Uterus (tissue), 4 donors: ENCODE data around the gene OR2C1. TPM values are rescaled to one million over a fixed set of nuclear protein-coding genes. Genes with fewer than 3 reads are reported as not detected.

Experiments used
- DNase-seq, 2 donors: peaks; one replicate each; pipeline ENCODE4 v3.0.0-alpha.2; 2019 to 2020
- H3K27ac ChIP-seq, 2 donors: fragments of 200-600 bp; sonication (generic); 1 replicate in 1 of 2; 2 replicates in 1 of 2; pipeline ENCODE4 v1.5.1; 2016 to 2018
- H3K27me3 ChIP-seq, 2 donors: fragments of 200-600 bp; sonication (generic); one replicate each; pipeline ENCODE4 v1.5.1; 2018 to 2019; ENCODE audit warnings: control low read depth in 1 of 2
- H3K36me3 ChIP-seq, 2 donors: fragments of 200-600 bp; sonication (generic); one replicate each; pipeline ENCODE4 v1.5.1; 2019; ENCODE audit warnings: control low read depth in 1 of 2
- H3K4me1 ChIP-seq, 2 donors: fragments of 200-600 bp; sonication (generic); one replicate each; pipeline ENCODE4 v1.5.1; 2018 to 2019; ENCODE audit warnings: control low read depth in 1 of 2
- H3K4me3 ChIP-seq, 2 donors: fragments of 200-600 bp; sonication (generic); 1 replicate in 1 of 2; 2 replicates in 1 of 2; pipeline ENCODE4 v1.5.1; 2018 to 2019; ENCODE audit warnings: mild to moderate bottlenecking in 1 of 2
- H3K9me3 ChIP-seq, 2 donors: fragments of 200-600 bp; sonication (generic); one replicate each; pipeline ENCODE4 v1.5.1; 2019; ENCODE audit warnings: control low read depth in 1 of 2
- CTCF ChIP-seq, 4 experiments: fragments of 200-600 bp in 2 of 4; fragments of 450-650 bp in 2 of 4; sonication (generic) in 2 of 4; IDR thresholded peaks; one replicate each; pipeline ENCODE4 v1.5.1; 2016 to 2019; ENCODE audit warnings: antibody characterized with exemption in 4 of 4, mild to moderate bottlenecking in 2 of 4, moderate library complexity in 1 of 4
- POLR2A ChIP-seq, 2 donors: fragments of 450-650 bp; IDR thresholded peaks; one replicate each; pipeline ENCODE4 v1.6.1; 2016; ENCODE audit warnings: antibody characterized with exemption in 2 of 2, mild to moderate bottlenecking in 1 of 2, moderate library complexity in 1 of 2
- intact Hi-C: fragments of 100-400 bp; cut with DNase I; formaldehyde crosslinking; loops from one replicate; pipeline ENCODE4 v1.15.1; 2023; ENCODE audit warnings: low total_unique reads
- total RNA-seq, 4 donors: library from RNA; depleted of rRNA in 3 of 4; stranded (reverse); fragments of >200 nt in 3 of 4; gene quantifications; one replicate each; pipeline versions ENCODE4 v1.1.0 to v1.2.4, GENCODE V29; 2014 to 2023
- donor health status: DM: yes; HTN: yes; CAD: no.

OR2C1 gene
- total RNA-seq, 4 donors from 2014 or later, result 0.52 to 0.69 TPM; not detected in 2

DNA sequence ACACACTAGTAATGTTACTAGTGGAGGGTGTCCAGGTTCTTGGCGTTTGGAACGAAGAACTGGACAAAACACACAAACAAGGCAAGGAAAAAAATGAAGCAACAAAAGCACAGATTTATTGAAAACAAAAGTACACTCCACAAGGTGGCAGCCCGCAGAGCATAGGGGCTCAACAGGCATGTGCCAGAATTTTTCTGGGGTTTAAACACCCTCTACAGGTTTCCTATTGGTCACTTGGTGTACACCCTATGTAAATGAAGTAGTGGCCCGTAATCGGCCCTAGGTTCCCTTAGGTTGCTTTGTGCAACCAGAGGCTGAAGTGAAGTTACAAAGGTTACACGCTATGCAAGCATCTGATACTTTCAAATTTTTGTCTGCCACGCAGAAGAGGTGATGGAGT, 8.1 kb downstream of the OR2C1 start:
- TF ChIP-seq POLR2A (IDR thresholded peaks at IDR 0.05) (no peak), CTCF (IDR thresholded peaks at IDR 0.05) (no peak)
- DNase-seq, result no peak
- intact Hi-C loops, result no loop called here
- Histone ChIP-seq H3K36me3 (no peaks in the 10 kb centered on the region), H3K4me1 (no peaks in the 10 kb centered on the region), H3K4me3 (no peak overlapping the region), H3K27me3 (no peaks in the 10 kb centered on the region), H3K27ac (no peak overlapping the region), H3K9me3 (peaks cover 0 to 6% of the 10 kb centered on the region in 2 donors)

DNA sequence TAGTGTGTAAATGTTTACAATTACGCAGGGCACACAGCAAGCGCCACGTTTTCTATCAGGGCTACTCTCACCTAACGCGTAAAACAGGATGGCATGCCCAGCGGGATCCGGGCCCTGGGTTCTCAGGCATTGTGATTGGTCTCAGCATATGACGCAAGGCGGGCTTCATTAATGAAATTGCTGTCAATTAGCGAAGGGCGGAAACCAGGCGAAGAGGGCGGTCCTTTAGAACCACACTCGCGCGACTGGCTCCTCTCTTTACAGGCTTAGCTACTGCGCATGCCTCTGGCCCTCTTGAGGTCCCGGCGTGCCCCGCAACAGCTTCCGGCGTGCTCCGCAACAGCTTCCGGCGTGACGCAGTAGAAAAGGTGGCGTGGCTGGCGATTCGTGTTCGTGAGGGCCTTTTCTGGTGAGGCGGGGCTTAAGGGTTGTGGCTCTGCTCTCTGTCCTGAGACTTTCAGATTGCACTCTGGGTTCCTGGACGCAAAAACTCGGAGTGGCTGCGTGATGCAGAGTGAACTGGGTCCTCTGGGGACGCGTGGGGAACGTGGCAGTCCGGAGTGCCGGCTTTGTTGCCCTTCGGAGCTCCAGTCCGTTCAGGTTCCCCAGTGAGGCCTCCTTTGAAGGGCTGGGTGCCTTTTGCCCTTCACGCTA, 9.2 kb downstream of the OR2C1 start:
- DNase-seq, result peak; percentile 75 to 88
- Histone ChIP-seq H3K4me1 (no peaks in the 10 kb centered on the region), H3K27ac (peak overlapping the region; percentile 58 to 62), H3K36me3 (no peaks in the 10 kb centered on the region), H3K27me3 (no peaks in the 10 kb centered on the region), H3K4me3 (peak overlapping the region; percentile 16 to 45), H3K9me3 (peaks cover 0 to 6% of the 10 kb centered on the region in 2 donors)
- intact Hi-C loops, result no loop called here
- TF ChIP-seq CTCF (IDR thresholded peaks at IDR 0.05) (no peak), POLR2A (IDR thresholded peaks at IDR 0.05) (no peak)

GRCh38 chr16:3369073-3369472, 13.4 kb downstream of the OR2C1 start:
- H3K4me3 ChIP-seq, result no peak overlapping the region
- DNase-seq, result no peak
- no peak for TF ChIP-seq CTCF (IDR thresholded peaks at IDR 0.05)
- TF ChIP-seq POLR2A (IDR thresholded peaks at IDR 0.05), result no peak
- intact Hi-C loops, result no loop called here
- H3K27ac ChIP-seq, result no peak overlapping the region
- no peaks in the 10 kb centered on the region for H3K36me3 ChIP-seq
- peaks cover 0 to 5% of the 10 kb centered on the region in 2 donors for H3K9me3 ChIP-seq
- H3K4me1 ChIP-seq, result no peaks in the 10 kb centered on the region
- H3K27me3 ChIP-seq, result no peaks in the 10 kb centered on the region

DNA sequence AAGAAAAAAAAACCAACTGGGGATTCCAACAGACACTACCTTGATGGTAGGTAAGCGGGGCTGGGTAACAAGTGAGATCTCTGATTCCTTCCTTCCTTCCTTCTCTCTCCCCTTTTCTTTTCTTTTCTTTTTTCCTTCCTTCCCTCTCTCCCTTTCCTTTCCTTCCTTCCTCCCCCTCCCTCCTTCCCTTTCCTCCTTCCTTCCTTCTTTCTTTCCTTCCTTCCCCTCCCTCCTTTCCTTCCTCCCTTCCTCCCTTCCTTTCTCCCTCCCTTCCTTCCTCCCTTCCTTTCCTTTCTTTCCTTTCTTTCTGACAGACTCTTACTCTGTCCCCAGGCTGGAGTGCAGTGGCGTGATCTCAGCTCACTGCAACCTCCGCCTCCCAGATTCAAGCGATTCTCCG, 20.0 kb downstream of the OR2C1 start:
- H3K4me3 ChIP-seq, result no peak overlapping the region
- TF ChIP-seq POLR2A (IDR thresholded peaks at IDR 0.05) (no peak), CTCF (IDR thresholded peaks at IDR 0.05) (no peak)
- H3K9me3 ChIP-seq, result peaks cover 0 to 49% of the 10 kb centered on the region in 2 donors
- no peaks in the 10 kb centered on the region for H3K27me3 ChIP-seq
- intact Hi-C loops, result no loop called here
- no peak overlapping the region for H3K27ac ChIP-seq
- no peak for DNase-seq
- no peaks in the 10 kb centered on the region for H3K4me1 ChIP-seq
- no peaks in the 10 kb centered on the region for H3K36me3 ChIP-seq

DNA sequence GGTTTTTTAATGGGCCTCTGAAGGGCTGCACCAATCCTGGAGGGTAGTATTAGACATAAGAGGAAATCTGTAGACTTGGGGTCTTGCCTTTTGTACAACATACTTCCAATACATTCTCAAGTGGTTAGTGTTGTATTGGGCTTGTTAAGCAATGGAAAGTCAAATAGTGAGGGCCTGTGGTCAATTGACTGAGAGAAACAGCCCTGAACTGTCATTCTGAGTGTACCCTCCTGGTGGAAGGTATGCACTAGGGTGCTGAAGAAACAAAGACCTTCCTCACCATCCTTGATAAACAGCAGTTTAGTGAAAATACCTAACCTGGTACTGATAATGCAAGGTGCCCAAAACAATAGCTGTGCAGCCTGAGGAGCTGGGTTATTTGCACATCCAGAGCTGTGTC, 22.2 kb downstream of the OR2C1 start:
- Histone ChIP-seq H3K27ac (no peak overlapping the region), H3K36me3 (no peaks in the 10 kb centered on the region), H3K9me3 (peaks cover 8 to 70% of the 10 kb centered on the region in 2 donors), H3K4me1 (no peaks in the 10 kb centered on the region), H3K4me3 (no peak overlapping the region), H3K27me3 (no peaks in the 10 kb centered on the region)
- intact Hi-C loops, result no loop called here
- TF ChIP-seq POLR2A (IDR thresholded peaks at IDR 0.05) (no peak), CTCF (IDR thresholded peaks at IDR 0.05) (no peak)
- no peak for DNase-seq
